Pulmonary artery endothelial cell (primary cell): Measurements from ENCODE around the gene ATF3. TPM values are rescaled to one million over a fixed set of nuclear protein-coding genes. Genes with fewer than 3 reads are reported as not detected.
A peak's percentile ranks its signal among the peaks of the same experiment; 100 is the strongest.
"Not testable (repeated sequence)": the region's sequence is repeated elsewhere in the genome, so short reads cannot be mapped to it uniquely, and the experiment has no call there.

Experiments used
- DNase-seq: peaks from one replicate; pipeline ENCODE4 v3.0.0-alpha.2; 2011; ENCODE audit warnings: low read depth, low spot score
- total RNA-seq: library from RNA; depleted of rRNA; stranded (reverse); fragments of >200 nt; gene quantifications from 2 replicates; pipeline ENCODE4 v1.2.3, GENCODE V29; 2014

Gene ATF3
- total RNA-seq, 1 donor from 2014 or later: 2.6 TPM

DNA sequence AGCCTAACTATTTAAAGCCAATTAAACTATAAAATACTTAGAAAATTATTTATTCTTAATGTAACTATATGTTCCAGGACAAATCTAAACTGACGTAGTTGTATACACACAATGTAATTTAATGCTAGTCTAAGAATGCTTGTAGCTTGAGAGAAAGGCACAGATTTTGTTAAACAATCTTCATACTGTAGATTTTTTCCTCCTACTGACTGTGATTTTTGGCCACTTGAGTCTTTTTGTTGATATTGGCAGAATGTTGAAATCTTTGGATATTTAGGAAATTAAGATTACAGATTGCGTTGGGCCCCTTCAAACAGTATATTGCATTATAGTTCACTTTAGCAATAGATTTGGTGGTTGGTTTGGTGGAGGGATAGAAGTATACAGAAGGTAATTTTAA, 40.5 kb downstream of the ATF3 start:
- DNase-seq: no peak

DNA sequence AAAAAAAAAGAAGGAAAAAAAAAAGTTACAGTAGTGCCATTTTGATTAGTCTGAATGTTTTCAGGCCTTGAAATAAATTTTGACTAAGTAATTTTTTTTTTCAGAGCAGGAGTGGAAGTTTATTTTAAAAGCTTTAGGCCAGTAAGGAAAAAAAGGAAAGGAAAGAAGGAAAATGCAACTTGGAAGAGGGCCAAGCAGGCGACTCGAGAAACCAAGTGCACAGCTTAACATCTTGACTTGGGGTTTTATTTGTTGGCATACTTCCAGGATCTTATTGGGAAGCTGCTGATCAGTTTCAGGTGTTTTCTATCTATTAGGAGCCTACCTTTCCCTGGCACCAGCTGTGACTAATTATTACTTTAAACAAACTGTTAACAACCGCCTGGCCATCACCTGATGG, 41.7 kb downstream of the ATF3 start:
- no peak for DNase-seq

GRCh38 chr1:212651521-212651920, 43.0 kb downstream of the ATF3 start:
- no peak for DNase-seq

GRCh38 chr1:212651977-212652376, 43.4 kb downstream of the ATF3 start:
- no peak for DNase-seq

DNA sequence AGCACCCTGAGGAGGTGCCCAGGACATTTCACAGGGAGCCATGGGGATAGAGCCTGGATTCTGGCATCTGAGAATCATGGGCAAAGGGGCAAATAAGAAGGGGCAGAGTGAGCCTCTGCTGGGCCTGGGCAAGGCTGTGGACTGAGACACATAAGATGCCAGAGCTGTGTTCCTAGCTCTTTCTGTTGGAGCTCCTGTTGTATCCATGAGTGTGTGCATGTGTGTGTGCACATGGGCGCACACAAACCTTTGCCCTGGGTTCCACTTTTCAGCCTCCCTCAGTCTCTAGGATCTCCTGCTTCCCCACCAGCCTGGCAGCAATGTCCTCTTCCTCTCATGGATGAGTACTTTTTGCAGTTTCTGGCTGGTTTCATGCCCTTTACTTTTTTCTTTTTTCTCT, 44.0 kb downstream of the ATF3 start:
- no peak for DNase-seq

DNA sequence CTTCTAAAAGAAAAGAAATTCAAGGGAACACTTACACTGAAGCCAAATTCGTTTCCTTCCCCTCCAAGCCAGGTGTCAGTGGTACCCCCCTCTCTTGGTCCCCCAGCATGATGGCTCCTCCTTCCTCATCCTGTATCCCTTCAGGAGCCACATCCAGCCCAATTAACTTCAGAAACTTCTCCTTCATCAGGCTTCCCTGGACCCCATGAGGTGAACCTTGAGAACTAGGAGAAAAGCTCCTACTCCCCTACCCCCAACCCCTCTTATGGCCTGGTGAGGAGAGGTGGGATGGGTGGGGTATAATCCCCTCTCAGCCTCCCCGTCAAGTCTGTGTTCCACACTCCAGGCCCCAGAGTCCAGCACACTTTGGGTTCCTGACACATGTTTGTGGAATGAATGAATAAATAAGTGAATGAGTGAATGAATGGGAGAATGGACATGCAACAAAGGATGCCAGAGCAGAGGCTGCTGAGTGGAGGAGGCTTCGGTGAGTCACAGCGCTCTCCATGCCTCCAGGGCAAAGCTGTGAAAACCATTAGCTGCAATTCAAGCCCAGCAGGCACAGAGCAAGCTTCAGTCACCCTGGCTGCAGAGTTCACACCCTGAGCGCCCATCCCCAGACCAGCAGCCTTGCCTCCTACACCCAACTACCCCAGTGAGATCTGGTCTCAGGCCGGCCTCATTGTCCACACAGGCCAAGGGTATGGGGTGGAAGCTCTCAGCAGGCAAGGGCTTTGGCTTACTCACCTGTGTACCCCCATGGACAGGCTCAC, 47.3 kb downstream of the ATF3 start:
- no peak for DNase-seq

GRCh38 chr1:212656730-212657129, 48.2 kb downstream of the ATF3 start:
- no peak for DNase-seq

DNA sequence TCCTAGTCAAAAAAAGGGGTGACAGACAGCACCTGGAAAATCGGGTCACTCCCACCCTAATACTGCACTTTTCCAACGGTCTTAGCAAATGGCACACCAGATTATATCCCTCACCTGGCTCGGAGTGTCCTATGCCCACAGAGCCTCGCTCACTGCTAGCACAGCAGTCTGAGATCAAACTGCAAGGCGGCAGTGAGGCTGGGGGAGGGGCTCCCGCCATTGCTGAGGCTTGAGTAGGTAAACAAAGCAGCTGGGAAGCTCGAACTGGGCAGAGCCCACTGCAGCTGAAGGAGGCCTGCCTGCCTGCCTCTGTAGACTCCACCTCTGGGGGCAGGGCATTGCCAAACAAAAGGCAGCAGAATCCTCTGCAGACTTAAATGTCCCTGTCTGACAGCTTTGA, 49.7 kb downstream of the ATF3 start:
- DNase-seq: not testable (repeated sequence)

DNA sequence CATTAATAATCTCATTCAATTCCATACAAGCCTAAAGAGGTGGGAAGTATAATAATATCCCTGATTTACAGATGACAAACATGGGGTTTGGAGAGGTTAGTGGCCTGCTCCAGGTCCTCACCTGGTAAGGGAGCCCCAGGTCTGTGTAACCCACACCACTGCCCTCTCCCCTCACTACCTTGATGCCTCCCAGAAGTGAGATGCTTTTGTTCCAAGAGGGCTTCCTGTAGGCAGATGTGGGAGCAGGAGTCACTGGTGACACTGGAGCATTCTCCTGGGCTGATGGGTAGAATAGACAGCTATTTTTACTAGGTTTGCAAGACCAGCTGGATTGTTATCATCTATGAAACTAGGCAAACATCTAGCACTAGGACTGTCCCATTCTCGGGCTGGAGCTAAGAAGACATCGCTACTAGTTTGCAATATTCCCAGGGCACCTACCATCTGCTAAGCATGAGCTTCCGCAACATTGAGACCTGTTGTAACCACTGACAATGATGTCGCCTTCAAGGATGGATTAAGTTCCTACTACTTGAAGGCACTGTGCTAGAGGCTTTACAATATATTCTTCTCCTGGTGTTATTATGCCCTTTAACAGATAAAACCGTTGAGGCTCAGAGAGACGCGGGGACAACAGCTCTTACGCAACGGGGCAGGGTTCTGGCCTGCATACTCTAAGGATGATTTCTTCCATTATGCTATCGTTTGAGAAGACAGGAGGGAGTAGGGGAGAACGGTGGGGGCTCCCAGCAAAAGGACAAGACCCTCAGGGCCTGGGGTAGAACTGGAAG, 56.0 kb downstream of the ATF3 start:
- no peak for DNase-seq

DNA sequence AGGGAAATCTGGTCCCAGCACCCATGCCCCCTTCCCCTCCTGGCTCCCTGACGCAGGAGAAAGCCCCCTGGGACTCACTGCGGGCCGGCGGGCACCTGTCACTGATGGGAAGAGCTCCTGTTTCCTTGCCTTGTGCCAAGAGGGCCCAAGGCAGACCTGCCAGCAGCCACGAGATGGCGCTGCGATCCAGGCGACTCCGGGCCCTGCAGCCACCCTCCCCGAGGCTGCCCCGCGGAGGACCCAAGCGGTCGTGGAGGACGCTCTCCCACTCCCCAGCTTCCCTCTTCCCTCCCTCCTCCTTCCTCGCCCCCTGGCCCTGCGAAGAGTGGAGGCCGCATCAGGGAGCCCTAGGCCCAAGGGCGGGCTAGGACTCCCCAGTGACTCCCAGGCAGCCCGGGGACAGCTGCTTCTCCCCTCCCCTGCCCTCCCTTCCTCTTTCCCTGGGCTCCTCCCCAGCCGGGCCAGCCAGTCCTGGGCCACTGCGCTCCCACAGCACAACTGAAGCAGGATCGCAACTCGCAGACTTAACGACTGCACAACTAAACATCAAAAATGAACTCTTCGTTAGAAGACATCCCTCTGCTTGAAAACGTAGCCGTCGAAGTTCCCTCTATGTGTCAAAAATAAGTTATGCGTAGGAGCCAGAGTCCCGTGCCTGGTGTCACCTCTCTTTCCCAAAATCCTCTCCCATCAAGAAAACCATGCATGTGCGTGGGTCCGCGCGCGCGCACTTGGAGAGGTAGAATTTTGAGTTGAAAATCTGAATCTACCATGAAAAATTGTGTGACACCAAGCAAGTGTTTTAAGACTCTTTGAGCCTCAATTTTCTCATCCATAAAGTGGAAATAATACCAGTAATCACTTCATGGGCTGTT, 56.9 kb downstream of the ATF3 start:
- peak; percentile 33 for DNase-seq

- DNase-seq: no peak
Measured at GRCh38 chr1:212666116-212666775, 57.7 kb downstream of the ATF3 start.

DNA sequence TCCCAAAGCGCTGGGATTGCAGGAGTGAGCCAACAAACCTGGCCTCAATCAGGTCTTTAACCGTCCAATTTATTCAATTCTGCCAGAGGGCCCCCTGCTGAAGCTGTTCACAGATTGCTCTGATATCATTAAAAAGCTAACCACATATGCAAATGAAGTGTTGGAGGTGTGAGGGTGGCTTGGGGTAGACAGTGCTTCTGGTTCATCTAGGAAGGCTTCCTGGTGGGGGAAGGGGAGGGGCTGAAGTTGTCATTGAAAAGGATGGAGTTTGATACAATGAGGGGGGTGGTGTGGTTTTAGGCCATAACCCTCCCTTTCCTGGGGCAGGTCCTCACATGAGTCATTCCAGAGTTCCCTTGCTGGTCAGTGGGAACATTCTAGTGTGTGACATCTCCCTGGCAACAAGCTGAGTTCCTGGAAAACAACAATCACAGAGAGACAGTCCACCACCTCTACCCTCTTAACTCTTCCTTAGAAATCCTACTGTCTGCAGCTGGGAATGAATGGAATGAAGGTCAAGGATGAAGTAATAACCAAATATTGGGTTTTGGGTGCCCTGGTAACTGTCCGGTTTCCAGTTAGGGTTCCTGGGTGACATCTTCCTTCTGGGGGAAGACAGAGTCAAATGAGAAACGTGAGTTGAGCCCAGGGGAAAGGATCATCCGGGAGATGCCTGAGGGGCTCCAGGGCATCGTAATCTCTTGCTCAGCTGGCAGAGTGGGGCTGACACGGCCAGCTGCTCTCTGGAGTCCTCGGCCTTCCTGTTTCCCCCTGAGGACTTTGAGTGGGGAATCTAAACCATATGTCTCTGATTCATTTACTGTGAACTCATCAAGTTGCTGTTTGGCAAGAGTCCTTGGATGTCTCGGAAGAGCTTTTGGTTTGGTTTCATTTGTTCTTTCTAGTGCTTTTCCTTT, 58.9 kb downstream of the ATF3 start:
- peak; percentile 83 for DNase-seq

DNA sequence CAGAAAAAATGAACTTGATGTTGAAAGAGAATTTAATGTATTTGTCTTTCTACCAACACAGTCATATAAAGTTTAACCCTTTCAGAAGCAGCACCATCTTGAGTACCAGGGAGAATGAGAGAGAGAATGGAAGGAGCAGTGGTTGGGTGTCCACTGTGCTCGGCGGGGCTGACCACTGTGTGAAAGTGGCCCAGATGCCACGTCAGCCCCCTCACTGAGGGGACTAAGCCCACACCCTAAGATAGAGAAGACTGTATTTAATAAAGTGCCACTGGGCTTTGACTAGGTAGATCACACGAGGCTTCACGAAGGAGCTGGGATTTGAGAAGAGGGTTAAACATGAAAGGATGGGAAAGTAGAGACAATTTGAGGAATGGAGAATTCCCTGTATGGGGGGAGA, 59.9 kb downstream of the ATF3 start:
- no peak for DNase-seq

GRCh38 chr1:212669102-212669501, 60.5 kb downstream of the ATF3 start:
- DNase-seq: peak; percentile 10

GRCh38 chr1:212669600-212669999, 61.0 kb downstream of the ATF3 start:
- no peak for DNase-seq

GRCh38 chr1:212670301-212670700, 61.7 kb downstream of the ATF3 start:
- DNase-seq: no peak
